DMS53 (cell line): ENCODE measurements around the gene AIPL1.
"Not testable (repeated sequence)": the region's sequence is repeated elsewhere in the genome, so short reads cannot be mapped to it uniquely, and the experiment has no call there.

Source experiments
- DNase-seq: peaks from one replicate; lab custom pipeline; 2025; lab: John Stamatoyannopoulos, UW

AIPL1 gene

GRCh38 chr17:6435051-6435450 lies at the start of gene AIPL1:
Gene AIPL1, minus strand, starts transcription at chr17:6435121. Its CDS starts 17 bp downstream, at chr17:6435104.
- no peak for DNase-seq

GRCh38 chr17:6483507-6483906 lies 48.6 kb upstream of the AIPL1 start:
- no peak for DNase-seq

GRCh38 chr17:6482796-6483195 lies 47.9 kb upstream of the AIPL1 start:
- DNase-seq, result not testable (repeated sequence)

- DNase-seq, result no peak
These were observed 47.2 kb upstream of the AIPL1 start for GRCh38 chr17:6482105-6482455.

GRCh38 chr17:6480303-6480675 lies 45.4 kb upstream of the AIPL1 start:
- DNase-seq, result no peak

- DNase-seq, result no peak
These were observed 44.8 kb upstream of the AIPL1 start for GRCh38 chr17:6479622-6480302.

GRCh38 chr17:6478486-6478885 lies 43.6 kb upstream of the AIPL1 start:
- DNase-seq, result no peak

GRCh38 chr17:6477831-6478383 lies 43.0 kb upstream of the AIPL1 start:
- no peak for DNase-seq

GRCh38 chr17:6476810-6477179 lies 41.9 kb upstream of the AIPL1 start:
- DNase-seq, result no peak

- no peak for DNase-seq
These were observed 41.3 kb upstream of the AIPL1 start for GRCh38 chr17:6476076-6476809.

- no peak for DNase-seq
These were observed 40.5 kb upstream of the AIPL1 start for GRCh38 chr17:6475411-6475810.

- no peak for DNase-seq
These were observed 40.0 kb upstream of the AIPL1 start for GRCh38 chr17:6474906-6475305.

GRCh38 chr17:6474376-6474775 lies 39.5 kb upstream of the AIPL1 start:
- DNase-seq, result no peak

GRCh38 chr17:6473128-6473767 lies 38.3 kb upstream of the AIPL1 start:
- peak; percentile 88 for DNase-seq

GRCh38 chr17:6472517-6472916 lies 37.6 kb upstream of the AIPL1 start:
- no peak for DNase-seq

- DNase-seq, result peak; percentile 21
These were observed 36.9 kb upstream of the AIPL1 start for GRCh38 chr17:6471531-6472465.

- DNase-seq, result no peak
These were observed 36.0 kb upstream of the AIPL1 start for GRCh38 chr17:6470751-6471521.

GRCh38 chr17:6470146-6470718 lies 35.3 kb upstream of the AIPL1 start:
- no peak for DNase-seq

- no peak for DNase-seq
These were observed 33.3 kb upstream of the AIPL1 start for GRCh38 chr17:6468051-6468790.

- no peak for DNase-seq
These were observed 32.6 kb upstream of the AIPL1 start for GRCh38 chr17:6467567-6467966.
